ENCODE results near the gene RTEL1.

RTEL1 gene

DNA sequence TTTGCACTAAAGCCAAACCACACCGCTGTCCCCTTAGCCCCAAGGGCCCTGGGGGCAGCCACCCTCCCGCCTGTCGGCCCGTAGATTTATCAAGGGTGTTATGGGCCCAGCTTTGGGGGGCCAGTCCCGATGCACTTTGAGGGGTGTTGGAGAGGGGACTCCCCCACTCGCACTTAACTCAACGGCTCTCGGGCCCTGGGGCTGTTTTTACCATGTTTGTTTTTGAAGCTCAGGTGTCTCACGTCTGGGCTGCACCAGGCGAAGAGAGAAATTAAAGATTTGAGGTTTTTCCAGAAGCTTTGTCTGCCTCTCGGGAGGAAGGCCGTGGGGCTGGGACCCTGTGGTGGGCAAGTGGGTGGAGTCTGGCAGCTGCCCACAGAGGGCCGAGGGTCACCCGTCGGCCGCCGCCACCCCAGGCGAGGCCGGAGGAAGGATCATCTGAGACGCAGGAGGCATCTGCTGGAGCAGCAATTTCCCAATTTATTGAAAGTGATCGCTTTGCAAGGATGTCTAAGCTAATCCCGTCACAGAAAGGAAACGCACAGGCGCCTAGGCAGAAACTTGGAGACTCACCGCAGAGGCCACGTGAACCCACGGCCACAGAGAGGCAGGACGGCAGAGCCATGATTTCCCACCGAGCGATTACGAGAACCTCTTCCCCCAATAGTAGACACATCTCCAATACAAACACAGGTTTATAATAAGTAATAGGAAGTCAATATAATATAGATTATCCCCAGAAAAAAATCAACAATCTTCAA, 85.3 kb downstream of the RTEL1 start:
- no peak for DNase-seq

DNA sequence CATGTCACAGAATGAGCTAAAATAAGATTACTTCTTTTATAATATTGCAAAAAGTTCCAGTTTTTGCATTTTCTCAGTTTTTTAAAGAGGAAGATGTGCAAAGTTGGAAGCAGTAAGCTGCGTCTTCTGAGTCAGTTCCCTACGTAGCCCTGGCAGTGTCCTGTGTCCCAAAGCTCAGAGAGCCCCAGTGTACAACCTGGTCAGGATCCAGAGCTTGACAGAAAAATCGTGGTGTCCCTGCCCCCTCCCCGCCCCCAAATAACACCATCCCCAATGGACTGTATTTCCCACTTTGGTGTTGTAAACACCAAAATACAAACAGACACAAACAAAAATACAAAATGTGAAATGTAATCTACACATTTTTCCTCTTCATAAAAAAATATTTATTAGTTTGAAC, 86.0 kb downstream of the RTEL1 start:
- DNase-seq, result no peak

DNA sequence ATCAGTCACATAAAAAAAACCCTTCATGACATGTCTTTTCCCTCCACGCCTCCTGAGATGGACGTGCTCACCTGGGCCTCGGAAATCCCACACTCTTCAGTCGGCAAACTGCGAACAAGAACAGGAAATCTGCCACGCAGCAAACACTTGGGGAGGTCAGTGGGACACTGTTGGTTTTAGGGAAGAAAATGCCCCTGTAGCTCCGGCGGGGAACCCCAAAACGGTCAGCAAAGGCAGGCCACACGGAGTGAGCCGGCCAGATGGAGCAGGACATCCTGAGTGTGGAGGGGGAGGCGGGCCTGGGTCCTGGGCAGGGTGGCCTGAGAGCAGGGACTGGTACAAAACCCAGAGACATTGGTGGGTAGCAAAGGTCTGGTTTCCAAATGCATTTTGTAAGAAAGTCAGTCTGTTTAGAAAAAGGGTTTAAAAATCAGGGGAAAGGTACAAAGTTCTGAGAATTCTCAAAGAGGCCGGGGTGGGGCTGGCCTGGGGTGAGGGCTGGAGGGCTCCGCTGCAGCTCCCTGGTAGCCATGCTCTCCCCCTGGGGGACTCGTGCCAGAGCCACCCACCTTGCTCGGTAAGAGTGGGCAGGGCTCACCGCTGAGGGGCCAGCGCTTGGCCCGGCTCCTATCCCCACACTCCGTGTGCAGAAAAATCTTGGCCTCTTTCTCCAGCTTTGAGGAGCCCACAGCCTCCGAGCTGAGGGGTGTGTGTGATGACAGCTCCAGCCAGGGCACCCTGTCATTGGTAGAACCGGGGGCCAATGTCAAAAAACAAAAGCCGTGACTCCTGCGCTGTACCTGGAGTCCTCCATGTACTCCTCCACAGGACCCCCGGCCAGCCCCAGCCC, 86.7 kb downstream of the RTEL1 start:
- DNase-seq, result no peak

DNA sequence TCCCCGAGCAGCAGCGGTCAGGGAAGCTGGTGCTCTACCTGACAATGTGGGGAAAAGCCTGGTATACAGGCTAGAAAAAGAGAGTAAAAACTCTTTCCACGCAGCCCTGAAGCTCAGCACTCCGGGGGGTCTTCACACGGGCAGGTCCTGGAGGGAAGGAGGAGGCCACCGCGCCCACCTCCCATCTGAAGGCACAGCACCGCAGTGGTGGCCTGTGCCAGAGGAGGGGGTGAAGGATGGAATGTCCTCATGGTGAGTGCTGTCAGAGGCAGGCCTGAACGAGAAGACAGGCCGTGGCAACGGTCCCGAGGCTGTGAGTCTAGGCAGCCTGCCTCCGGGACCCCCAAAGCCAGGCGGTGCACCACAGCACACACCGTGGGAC, 87.3 kb downstream of the RTEL1 start:
- DNase-seq, result no peak

Measured in activated effector memory CD4-positive, alpha-beta T cell treated with Interleukin-2 at 50 U/mL for 16 hours (primary cell).